GM12875 (cell line): Measurements from ENCODE around the gene GALNT16.
"Not testable (repeated sequence)": the region's sequence is repeated elsewhere in the genome, so short reads cannot be mapped to it uniquely, and the experiment has no call there.

Source experiments
- H3K4me3 ChIP-seq: one replicate; pipeline ENCODE4 v1.5.1; 2011; ENCODE audit warnings: low read depth, low read length, control low read depth
- TF ChIP-seq, protein P1 (sequence below): IDR thresholded peaks from 2 replicates; pipeline ENCODE4 v1.5.1; 2011; ENCODE audit warnings: low read depth, mild to moderate bottlenecking, control low read depth, inconsistent platforms, low read length, moderate library complexity, borderline replicate concordance; ENCODE audit not compliant: insufficient read depth

The GALNT16 gene

GRCh38 chr14:69284170-69284569 is 24.2 kb downstream of the GALNT16 start:
- H3K4me3 ChIP-seq, result no peak overlapping the region
- TF ChIP-seq, protein P1, sequence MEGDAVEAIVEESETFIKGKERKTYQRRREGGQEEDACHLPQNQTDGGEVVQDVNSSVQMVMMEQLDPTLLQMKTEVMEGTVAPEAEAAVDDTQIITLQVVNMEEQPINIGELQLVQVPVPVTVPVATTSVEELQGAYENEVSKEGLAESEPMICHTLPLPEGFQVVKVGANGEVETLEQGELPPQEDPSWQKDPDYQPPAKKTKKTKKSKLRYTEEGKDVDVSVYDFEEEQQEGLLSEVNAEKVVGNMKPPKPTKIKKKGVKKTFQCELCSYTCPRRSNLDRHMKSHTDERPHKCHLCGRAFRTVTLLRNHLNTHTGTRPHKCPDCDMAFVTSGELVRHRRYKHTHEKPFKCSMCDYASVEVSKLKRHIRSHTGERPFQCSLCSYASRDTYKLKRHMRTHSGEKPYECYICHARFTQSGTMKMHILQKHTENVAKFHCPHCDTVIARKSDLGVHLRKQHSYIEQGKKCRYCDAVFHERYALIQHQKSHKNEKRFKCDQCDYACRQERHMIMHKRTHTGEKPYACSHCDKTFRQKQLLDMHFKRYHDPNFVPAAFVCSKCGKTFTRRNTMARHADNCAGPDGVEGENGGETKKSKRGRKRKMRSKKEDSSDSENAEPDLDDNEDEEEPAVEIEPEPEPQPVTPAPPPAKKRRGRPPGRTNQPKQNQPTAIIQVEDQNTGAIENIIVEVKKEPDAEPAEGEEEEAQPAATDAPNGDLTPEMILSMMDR, result no peak

- H3K4me3 ChIP-seq, result no peak overlapping the region
- TF ChIP-seq, protein P1, result no peak
Observed at GRCh38 chr14:69285661-69286255, 25.8 kb downstream of the GALNT16 start.

GRCh38 chr14:69287098-69288010 is 27.4 kb downstream of the GALNT16 start:
- H3K4me3 ChIP-seq, result no peak overlapping the region
- TF ChIP-seq, protein P1, result no peak

- TF ChIP-seq, protein P1, result no peak
Observed at GRCh38 chr14:69288011-69288771, 28.2 kb downstream of the GALNT16 start.

GRCh38 chr14:69288956-69289705 is 29.2 kb downstream of the GALNT16 start:
- no peak overlapping the region for H3K4me3 ChIP-seq
- TF ChIP-seq, protein P1, result no peak

More at GRCh38 chr14:69288011-69288771, 28.2 kb downstream of the GALNT16 start:
- no peak overlapping the region for H3K4me3 ChIP-seq

- TF ChIP-seq, protein P1, result no peak
- no peak overlapping the region for H3K4me3 ChIP-seq
Observed at GRCh38 chr14:69289811-69290520, 30.0 kb downstream of the GALNT16 start.

DNA sequence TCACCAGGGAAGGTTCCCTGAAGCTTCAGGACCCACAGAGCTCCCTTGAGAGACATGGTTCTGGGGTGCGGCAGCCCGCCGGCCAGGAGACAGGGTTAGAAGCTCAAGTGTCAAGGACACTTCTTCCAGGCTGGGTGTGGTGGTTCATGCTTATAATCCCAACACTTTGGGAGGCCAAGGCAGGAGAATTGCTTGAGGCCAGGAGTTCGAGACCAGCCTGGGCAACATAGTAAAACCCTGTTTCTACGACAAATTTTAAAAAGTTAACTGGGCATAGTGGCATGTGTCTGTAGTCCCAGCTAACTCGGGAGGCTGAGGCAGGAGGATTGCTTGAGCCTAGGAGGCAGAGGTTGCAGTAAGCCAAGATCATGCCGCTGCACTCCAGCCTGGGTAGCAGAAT is 30.9 kb downstream of the GALNT16 start:
- not testable (repeated sequence) for H3K4me3 ChIP-seq
